Hematopoietic multipotent progenitor cell treated with erythropoietin and hydrocortisone succinate and interleukin-3 and kit ligand, for 4 days (in vitro differentiated cells): Measurements from ENCODE around the gene DGKE.

Source experiments
- DNase-seq: peaks from one replicate; pipeline ENCODE4 v3.0.0-alpha.2; 2015

The DGKE gene

GRCh38 chr17:56817066-56817465 lies 16.9 kb upstream of the DGKE start:
- no peak for DNase-seq

GRCh38 chr17:56819030-56819429 lies 14.9 kb upstream of the DGKE start:
- DNase-seq, result no peak

- peak; percentile 88 for DNase-seq
Measured at GRCh38 chr17:56819431-56820145, 14.4 kb upstream of the DGKE start.

GRCh38 chr17:56820207-56820606 lies 13.7 kb upstream of the DGKE start:
- no peak for DNase-seq

GRCh38 chr17:56821847-56822534 lies 12.0 kb upstream of the DGKE start:
- no peak for DNase-seq

- no peak for DNase-seq
Measured at GRCh38 chr17:56822725-56823124, 11.2 kb upstream of the DGKE start.

GRCh38 chr17:56823848-56824247 lies 10.1 kb upstream of the DGKE start:
- DNase-seq, result no peak

- no peak for DNase-seq
Measured at GRCh38 chr17:56824503-56824902, 9.4 kb upstream of the DGKE start.

GRCh38 chr17:56826611-56827414 lies 7.1 kb upstream of the DGKE start:
- peak; percentile 32 for DNase-seq

GRCh38 chr17:56830726-56831368 lies 3.1 kb upstream of the DGKE start:
- DNase-seq, result no peak

- no peak for DNase-seq
Measured at GRCh38 chr17:56831369-56832095, 2.4 kb upstream of the DGKE start.

- DNase-seq, result no peak
Measured at GRCh38 chr17:56832446-56832845, 1.5 kb upstream of the DGKE start.

GRCh38 chr17:56833057-56833808 lies 718 bp upstream of the DGKE start:
- peak; percentile 86 for DNase-seq

- DNase-seq, result peak; percentile 82
Measured at GRCh38 chr17:56834380-56835263, 671 bp downstream of the DGKE start.

- DNase-seq, result peak; percentile 25
Measured at GRCh38 chr17:56835264-56835585, 1.3 kb downstream of the DGKE start.

- DNase-seq, result no peak
Measured at GRCh38 chr17:56838687-56839086, 4.7 kb downstream of the DGKE start.

GRCh38 chr17:56842577-56842976 lies 8.6 kb downstream of the DGKE start:
- no peak for DNase-seq

- DNase-seq, result no peak
Measured at GRCh38 chr17:56845934-56846333, 12.0 kb downstream of the DGKE start.

GRCh38 chr17:56847106-56847505 lies 13.2 kb downstream of the DGKE start:
- DNase-seq, result peak; percentile 73

- DNase-seq, result peak; percentile 38
Measured at GRCh38 chr17:56849131-56849530, 15.2 kb downstream of the DGKE start.

GRCh38 chr17:56850591-56850990 lies 16.6 kb downstream of the DGKE start:
- DNase-seq, result no peak
